AG09319 (cell line): ENCODE results near the gene EPC2.
"Not testable (repeated sequence)": the region's sequence is repeated elsewhere in the genome, so short reads cannot be mapped to it uniquely, and the experiment has no call there.

ENCODE experiments used
- DNase-seq: peaks from one replicate; pipeline ENCODE4 v3.0.0-alpha.2; 2010; ENCODE audit warnings: low read depth; ENCODE audit errors: extremely low read depth
- TF ChIP-seq, protein P1 (sequence below): IDR thresholded peaks from 2 replicates; pipeline ENCODE4 v1.5.1; 2011; ENCODE audit warnings: low read depth, mild to moderate bottlenecking, inconsistent platforms, low read length, moderate library complexity

EPC2 gene

DNA sequence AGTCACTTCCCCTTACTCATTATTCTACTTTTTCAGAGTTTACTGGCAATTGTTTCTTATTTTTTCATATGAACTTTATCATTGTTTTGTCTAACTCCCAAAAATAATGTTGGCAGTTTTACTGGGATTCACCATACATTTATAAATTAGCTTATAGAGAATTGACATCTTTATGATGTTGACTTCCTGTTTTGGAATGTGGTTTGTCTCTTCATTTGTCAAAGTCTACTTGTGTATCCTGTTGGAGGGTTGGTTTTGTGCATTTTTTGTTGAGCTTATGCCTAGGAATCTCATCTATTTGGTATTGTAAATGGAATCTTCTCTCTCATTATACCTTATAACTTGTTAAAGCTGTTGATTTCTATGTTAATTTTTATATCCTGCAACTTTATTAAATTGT is 16.4 kb downstream of the EPC2 start:
- DNase-seq = no peak
- TF ChIP-seq, protein P1, sequence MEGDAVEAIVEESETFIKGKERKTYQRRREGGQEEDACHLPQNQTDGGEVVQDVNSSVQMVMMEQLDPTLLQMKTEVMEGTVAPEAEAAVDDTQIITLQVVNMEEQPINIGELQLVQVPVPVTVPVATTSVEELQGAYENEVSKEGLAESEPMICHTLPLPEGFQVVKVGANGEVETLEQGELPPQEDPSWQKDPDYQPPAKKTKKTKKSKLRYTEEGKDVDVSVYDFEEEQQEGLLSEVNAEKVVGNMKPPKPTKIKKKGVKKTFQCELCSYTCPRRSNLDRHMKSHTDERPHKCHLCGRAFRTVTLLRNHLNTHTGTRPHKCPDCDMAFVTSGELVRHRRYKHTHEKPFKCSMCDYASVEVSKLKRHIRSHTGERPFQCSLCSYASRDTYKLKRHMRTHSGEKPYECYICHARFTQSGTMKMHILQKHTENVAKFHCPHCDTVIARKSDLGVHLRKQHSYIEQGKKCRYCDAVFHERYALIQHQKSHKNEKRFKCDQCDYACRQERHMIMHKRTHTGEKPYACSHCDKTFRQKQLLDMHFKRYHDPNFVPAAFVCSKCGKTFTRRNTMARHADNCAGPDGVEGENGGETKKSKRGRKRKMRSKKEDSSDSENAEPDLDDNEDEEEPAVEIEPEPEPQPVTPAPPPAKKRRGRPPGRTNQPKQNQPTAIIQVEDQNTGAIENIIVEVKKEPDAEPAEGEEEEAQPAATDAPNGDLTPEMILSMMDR = no peak

DNA sequence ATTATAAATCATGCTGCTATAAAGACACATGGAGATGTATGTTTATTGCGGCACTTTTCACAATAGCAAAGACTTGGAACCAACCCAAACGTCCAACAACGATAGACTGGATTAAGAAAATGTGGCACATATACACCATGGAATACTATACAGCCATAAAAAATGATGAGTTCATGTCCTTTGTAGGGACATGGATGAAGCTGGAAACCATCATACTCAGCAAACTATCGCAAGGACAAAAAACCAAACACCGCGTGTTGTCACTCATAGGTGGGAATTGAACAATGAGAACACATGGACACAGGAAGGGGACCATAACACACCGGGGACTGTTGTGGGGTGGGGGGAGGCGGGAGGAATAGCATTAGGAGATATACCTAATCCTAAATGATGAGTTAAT is 17.8 kb downstream of the EPC2 start:
- DNase-seq = not testable (repeated sequence)

DNA sequence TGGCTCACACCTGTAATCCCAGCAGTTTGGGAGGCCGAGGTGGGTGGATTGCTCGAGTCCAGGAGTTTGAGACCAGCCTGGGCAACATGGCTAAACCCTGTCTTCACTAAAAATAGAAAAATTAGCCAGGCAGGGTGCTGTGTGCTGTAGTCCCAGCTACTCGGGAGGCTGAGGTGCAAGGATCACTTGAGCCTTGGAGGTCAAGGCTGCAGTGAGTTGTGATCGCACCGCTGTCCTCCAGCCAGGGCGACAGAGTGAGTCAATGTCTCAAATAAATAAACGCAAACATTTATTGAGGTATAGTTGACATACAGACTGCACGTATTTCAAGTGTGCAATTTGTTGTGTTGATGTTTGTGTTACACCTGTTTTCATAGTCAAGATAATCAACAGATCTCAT is 19.7 kb downstream of the EPC2 start:
- TF ChIP-seq, protein P1 = no peak
- no peak for DNase-seq

DNA sequence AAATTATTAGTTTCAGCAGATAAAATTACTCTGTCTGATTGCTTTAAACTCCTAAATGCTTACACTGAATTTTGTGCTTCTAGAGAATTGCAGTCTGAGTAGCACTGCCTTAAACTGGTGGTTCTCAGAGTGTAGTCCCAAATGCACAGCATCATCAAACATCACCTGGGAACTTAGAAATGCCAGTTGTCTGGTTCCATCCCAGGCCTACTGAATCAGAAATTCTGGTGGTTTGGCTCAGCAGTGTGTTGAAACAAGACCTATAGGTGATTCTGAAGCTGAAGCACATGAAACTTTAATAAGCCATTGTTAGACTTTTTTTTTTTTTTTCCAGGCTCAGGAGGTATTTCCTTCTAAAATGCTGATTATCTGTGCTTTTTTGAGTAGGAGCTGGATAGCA is 22.0 kb downstream of the EPC2 start:
- no peak for DNase-seq
- TF ChIP-seq, protein P1 = no peak

DNA sequence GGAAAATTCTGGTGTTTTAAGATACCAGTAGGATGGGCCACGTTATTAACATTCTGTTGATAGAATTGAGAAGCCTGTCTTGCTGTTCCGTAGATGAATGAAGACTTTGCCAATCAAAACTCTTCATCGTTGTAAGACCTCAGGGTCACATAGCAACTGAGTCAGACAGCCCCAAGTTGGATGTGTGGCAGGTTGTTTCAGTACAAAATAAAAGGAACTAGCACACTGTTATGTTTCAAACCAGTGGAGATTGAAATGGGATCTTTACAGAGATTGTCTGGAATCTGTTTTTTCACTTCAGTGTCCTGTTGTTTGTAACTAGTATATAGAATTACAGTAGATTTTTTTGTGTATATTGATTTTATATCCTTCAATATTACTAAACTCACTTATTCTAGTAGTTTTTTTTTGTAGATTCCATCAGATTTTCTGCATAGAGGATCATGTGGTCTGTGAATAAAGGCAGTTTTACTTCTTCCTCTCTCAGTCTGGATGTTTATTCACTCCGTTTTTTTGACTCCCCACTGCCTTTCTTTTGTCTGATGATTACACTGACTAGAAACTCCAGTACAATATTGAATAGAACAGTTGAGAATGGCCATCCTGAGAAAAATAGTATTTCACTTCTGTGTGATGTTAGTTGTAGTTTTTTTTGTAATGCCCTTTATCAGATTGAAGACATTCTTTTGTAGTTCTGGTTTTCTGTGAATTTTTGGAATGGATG is 22.7 kb downstream of the EPC2 start:
- TF ChIP-seq, protein P1 = no peak
- DNase-seq = no peak

DNA sequence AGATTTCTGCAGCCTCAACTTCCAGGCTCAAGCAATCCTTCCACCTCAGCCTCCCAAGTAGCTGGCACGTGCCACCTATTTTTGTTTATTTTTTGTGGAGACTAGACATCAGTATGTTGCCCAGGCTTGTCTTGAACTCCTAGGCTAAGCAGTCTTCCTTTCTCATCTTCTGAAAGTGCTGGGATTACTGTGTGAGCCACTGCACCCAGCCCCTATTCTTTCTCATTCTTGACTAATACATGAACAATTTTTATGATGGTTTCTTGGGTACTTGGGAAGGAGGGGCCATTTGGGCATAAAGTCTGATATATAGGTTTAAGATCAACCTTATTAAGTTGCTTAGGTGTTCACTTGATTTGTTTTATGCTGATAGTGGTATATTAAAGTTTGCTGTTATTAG is 26.2 kb downstream of the EPC2 start:
- DNase-seq = no peak
- TF ChIP-seq, protein P1 = no peak

DNA sequence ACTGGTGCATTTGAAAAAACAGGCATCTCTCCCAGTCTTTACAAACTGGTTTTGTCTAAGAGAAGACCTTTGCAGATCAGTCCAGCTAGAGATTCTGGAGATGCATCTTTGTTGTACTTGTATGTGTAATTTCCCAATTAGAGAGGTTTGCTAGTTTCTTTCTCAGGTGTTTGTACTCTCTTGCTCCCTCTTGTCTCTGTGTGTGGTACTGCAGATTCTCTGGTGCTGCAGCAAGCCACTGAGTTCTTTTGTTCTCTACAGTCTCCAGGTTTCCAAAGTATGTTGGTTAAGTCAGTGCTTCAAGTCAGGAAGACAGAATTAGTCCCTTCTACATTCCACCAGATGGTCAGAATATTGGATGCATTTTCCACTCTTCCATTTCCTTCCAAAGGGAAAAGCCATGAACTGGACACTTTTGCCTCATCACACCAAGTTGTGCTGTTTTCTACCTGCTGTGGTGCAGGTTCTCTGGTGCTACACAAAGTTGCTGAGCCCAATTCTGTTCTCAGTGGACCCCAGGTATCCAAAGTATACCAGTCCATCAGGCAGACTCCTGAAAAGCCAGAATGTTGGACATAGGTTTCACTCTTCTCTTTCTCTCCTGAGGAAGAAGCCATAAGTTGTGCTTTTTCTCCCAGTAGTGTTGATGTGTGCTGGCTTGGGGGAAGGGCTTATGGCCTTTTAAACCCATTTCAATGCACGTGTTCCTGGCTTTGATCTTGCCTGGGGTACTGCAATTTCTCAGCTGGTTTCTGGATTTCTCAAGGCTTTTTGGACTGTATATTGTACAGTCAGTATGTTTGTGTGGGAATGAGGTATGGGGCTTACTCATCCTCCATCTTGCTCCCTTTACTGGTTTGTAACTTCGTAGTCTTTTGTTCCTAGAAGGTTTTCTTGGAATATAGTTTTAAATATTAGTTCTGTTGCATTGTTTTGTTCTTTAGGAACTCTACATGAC is 29.8 kb downstream of the EPC2 start:
- no peak for DNase-seq
- TF ChIP-seq, protein P1 = peak; percentile 29
